ENCODE results near the gene ZFP30.

ZFP30 gene

GRCh38 chr19:37654629-37655300 is 500 bp downstream of the ZFP30 start (continued):
- TF ChIP-seq ZNF645 (tag by site-specific recombination; IDR thresholded peaks at IDR 0.05): peak; percentile 44; the same call in 1 of the 2 replicates
- TF ChIP-seq PRDM2 (tag by site-specific recombination; IDR thresholded peaks at IDR 0.05; ENCODE audit: borderline replicate concordance): peak; percentile 89; the same call in 1 of the 2 replicates
- peak; percentile 92; the same call in 1 of the 2 replicates for TF ChIP-seq ZNF2 (tag by site-specific recombination; IDR thresholded peaks at IDR 0.05)
- no peak for TF ChIP-seq ZBTB44 (tag by site-specific recombination; IDR thresholded peaks at IDR 0.05)
- no peak for TF ChIP-seq ZNF214 (tag by site-specific recombination; IDR thresholded peaks at IDR 0.05; ENCODE audit: borderline replicate concordance)
- peak; percentile 65; the same call in 1 of the 2 replicates for TF ChIP-seq ZNF701 (tag by site-specific recombination; IDR thresholded peaks at IDR 0.05)
- no peak for TF ChIP-seq ZNF174 (tag by site-specific recombination; IDR thresholded peaks at IDR 0.05)
- TF ChIP-seq ZNF148 (tag by site-specific recombination; IDR thresholded peaks at IDR 0.05; ENCODE audit: borderline replicate concordance): no peak
- peak; percentile 1; the same call in 1 of the 2 replicates for TF ChIP-seq GFI1B (tag by site-specific recombination; IDR thresholded peaks at IDR 0.05)
- TF ChIP-seq ZNF449 (tag by site-specific recombination; IDR thresholded peaks at IDR 0.05): no peak
- TF ChIP-seq ZNF146 (tag by site-specific recombination; IDR thresholded peaks at IDR 0.05): 0 out of 2 replicates have a peak, but pooled peaks have one; percentile 43
- TF ChIP-seq ZBTB48 (tag by site-specific recombination; IDR thresholded peaks at IDR 0.05): peak; percentile 59
- TF ChIP-seq CTCF (tag by site-specific recombination; IDR thresholded peaks at IDR 0.05): peak; percentile 32; the same call in 1 of the 2 replicates
- TF ChIP-seq ZNF768 (tag by site-specific recombination; IDR thresholded peaks at IDR 0.05): peak; percentile 3; the same call in 1 of the 2 replicates
- TF ChIP-seq ZNF133 (tag by site-specific recombination; IDR thresholded peaks at IDR 0.05): peak; percentile 38; the same call in 1 of the 2 replicates
- no peak for TF ChIP-seq ZNF324 (tag by site-specific recombination; IDR thresholded peaks at IDR 0.05)
- TF ChIP-seq ZNF654 (tag by site-specific recombination; IDR thresholded peaks at IDR 0.05; ENCODE audit: low read depth): no peak
- TF ChIP-seq KLF9 (tag by site-specific recombination; IDR thresholded peaks at IDR 0.05; ENCODE audit: low read depth): no peak; the same call in 1 of the 2 replicates
- no peak for TF ChIP-seq TCF7L2 (IDR thresholded peaks at IDR 0.05; ENCODE audit: borderline replicate concordance, low read depth, low read length)
- 0 out of 2 replicates have a peak, but pooled peaks have one; percentile 62 for TF ChIP-seq ZFP41 (tag by site-specific recombination; IDR thresholded peaks at IDR 0.05; ENCODE audit: borderline replicate concordance)
- TF ChIP-seq PRDM4 (tag by site-specific recombination; IDR thresholded peaks at IDR 0.05): no peak; the same call in 1 of the 2 replicates

All from HEK293 (cell line).